Aorta (tissue), 5 donors: ENCODE results near the gene TLN1. TPM values are rescaled to one million over a fixed set of nuclear protein-coding genes. Genes with fewer than 3 reads are reported as not detected.
A peak's percentile ranks its signal among the peaks of the same experiment; 100 is the strongest.

ENCODE experiments used
- ATAC-seq: fragments of 200-7000 bp; cut with Tn5 transposase; one replicate; pipeline ENCODE4 v1.9.1; 2022; ENCODE audit warnings: moderate library complexity; ENCODE audit not compliant: low FRiP score
- DNase-seq, 2 donors: peaks; one replicate each; pipeline ENCODE4 v3.0.0-alpha.2; 2020
- H3K27ac ChIP-seq, 2 donors: one replicate each; pipeline ENCODE4 v1.5.1; 2013; ENCODE audit warnings: low read length in 2 of 2, mild to moderate bottlenecking in 2 of 2, moderate library complexity in 2 of 2, control low read depth in 1 of 2, inconsistent platforms in 1 of 2, low read depth in 1 of 2
- H3K27me3 ChIP-seq, 2 donors: one replicate each; pipeline ENCODE4 v1.6.1; 2013; ENCODE audit warnings: control low read depth in 1 of 2, low read length in 1 of 2, mild to moderate bottlenecking in 1 of 2, moderate library complexity in 1 of 2; ENCODE audit not compliant: insufficient read depth in 2 of 2, control insufficient read depth in 1 of 2
- H3K36me3 ChIP-seq, 2 donors: one replicate each; pipeline ENCODE4 v1.6.1; 2013; ENCODE audit warnings: control low read depth in 1 of 2, low read length in 1 of 2, mild to moderate bottlenecking in 1 of 2; ENCODE audit not compliant: insufficient read depth in 2 of 2, control insufficient read depth in 1 of 2
- H3K4me1 ChIP-seq, 2 donors: one replicate each; pipeline ENCODE4 v1.6.1; 2013; ENCODE audit warnings: low read length in 2 of 2, control low read depth in 1 of 2, mild to moderate bottlenecking in 1 of 2, moderate library complexity in 1 of 2; ENCODE audit not compliant: insufficient read depth in 2 of 2, control insufficient read depth in 1 of 2
- H3K4me3 ChIP-seq, 2 donors: one replicate each; pipeline ENCODE4 v1.5.1; 2013; ENCODE audit warnings: low read length in 2 of 2, control low read depth in 1 of 2, mild to moderate bottlenecking in 1 of 2
- H3K9me3 ChIP-seq: one replicate; pipeline ENCODE4 v1.6.1; 2013; ENCODE audit warnings: mild to moderate bottlenecking, low read length; ENCODE audit not compliant: control insufficient read depth
- WGBS, 2 donors: extraction: QIAGEN DNeasy Blood & Tissue Kit; methylation state at CpG; one replicate each; pipeline ENCODE4 v1.1.7; 2013; 5-methylcytosine and 5-hydroxymethylcytosine counted together
- intact Hi-C, 2 donors: fragments of 100-400 bp; cut with DNase I; formaldehyde crosslinking; loops; one replicate each; pipeline versions ENCODE4 v1.14.2 to v1.15.0; 2022
- polyA plus RNA-seq, 2 donors: library from polyadenylated mRNA; stranded (reverse); fragments of 200-250 nt; gene quantifications; one replicate each; pipeline ENCODE4 v1.2.3, GENCODE V29; 2013
- total RNA-seq, 2 donors: library from RNA; stranded (reverse); fragmentation: NEBNext Ultra II Directional; extraction: Animal tissue kit (Norgen Biotek cat#: 25700); gene quantifications; one replicate each; pipeline ENCODE4 v1.2.1, GENCODE V29; 2021
- donor health status: healthy with polysubstance abuse.
- donor health status: Bipolar disorder and iron deficiency.
- donor health status: DM: no; HTN: no; CAD: no.
- donor health status: DM: no; HTN: no; CAD: no.
- donor health status: DM: yes; HTN: yes; CAD: no.

Gene TLN1
- total and polyA plus RNA-seq, 4 donors: 160 to 1,271 (median 558) TPM

GRCh38 chr9:35769763-35770162, 37.8 kb upstream of the TLN1 start:
- no peak overlapping the region for H3K4me3 ChIP-seq
- no peak for ATAC-seq
- no peaks in the 10 kb centered on the region for H3K36me3 ChIP-seq
- DNase-seq: no peak
- no peak overlapping the region for H3K27ac ChIP-seq
- H3K27me3 ChIP-seq: no peaks in the 10 kb centered on the region
- H3K9me3 ChIP-seq: no peaks in the 10 kb centered on the region
- intact Hi-C loops: no loop called here
- 97 to 98% methylated on average over 1 of the region's 1 CpG for WGBS, 2 donors
- H3K4me1 ChIP-seq: peaks cover 0 to 1% of the 10 kb centered on the region in 2 donors

GRCh38 chr9:35767458-35767857, 35.5 kb upstream of the TLN1 start:
- no peaks in the 10 kb centered on the region for H3K27me3 ChIP-seq
- no peaks in the 10 kb centered on the region for H3K9me3 ChIP-seq
- intact Hi-C loops: no loop called here
- H3K27ac ChIP-seq: no peak overlapping the region
- no peaks in the 10 kb centered on the region for H3K36me3 ChIP-seq
- peaks cover 0 to 1% of the 10 kb centered on the region in 2 donors for H3K4me1 ChIP-seq
- no peak for DNase-seq
- no peak for ATAC-seq
- WGBS, 2 donors: 90 to 92% methylated on average over 1 of the region's 1 CpG
- no peak overlapping the region for H3K4me3 ChIP-seq

DNA sequence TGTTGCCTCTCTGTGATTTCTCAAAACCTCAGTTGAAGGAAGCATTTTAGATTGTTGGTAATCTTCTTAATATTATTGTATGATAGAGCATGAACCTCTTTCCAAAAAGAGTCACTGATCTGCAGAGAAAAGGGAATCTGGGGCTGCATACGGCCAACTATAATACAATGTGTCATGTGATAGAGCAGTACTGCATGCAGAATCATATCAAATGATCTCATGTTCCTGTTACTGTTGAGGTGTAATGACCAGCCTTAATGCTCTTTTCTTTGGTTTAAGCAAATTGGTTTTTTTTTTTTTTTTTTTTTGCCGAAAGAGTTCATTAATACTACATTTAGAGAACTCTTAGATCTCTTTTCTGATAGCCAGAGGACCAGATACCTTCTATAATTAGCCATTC, 35.0 kb upstream of the TLN1 start:
- no peaks in the 10 kb centered on the region for H3K9me3 ChIP-seq
- no peaks in the 10 kb centered on the region for H3K36me3 ChIP-seq
- 84 to 91% methylated on average over 2 of the region's 2 CpGs for WGBS, 2 donors
- no peak overlapping the region for H3K4me3 ChIP-seq
- intact Hi-C loops: no loop called here
- H3K27me3 ChIP-seq: no peaks in the 10 kb centered on the region
- DNase-seq (no peak), ATAC-seq (no peak)
- H3K4me1 ChIP-seq: peaks cover 0 to 1% of the 10 kb centered on the region in 2 donors
- no peak overlapping the region for H3K27ac ChIP-seq

- Histone ChIP-seq H3K27ac (no peak overlapping the region), H3K4me3 (no peak overlapping the region), H3K9me3 (no peaks in the 10 kb centered on the region), H3K27me3 (no peaks in the 10 kb centered on the region), H3K36me3 (no peaks in the 10 kb centered on the region), H3K4me1 (no peaks in the 10 kb centered on the region)
- intact Hi-C loops: no loop called here
- ATAC-seq (no peak), DNase-seq (no peak)
- WGBS, 2 donors: 96 to 100% methylated on average over 1 of the region's 1 CpG
Measured at GRCh38 chr9:35763803-35764202, 31.8 kb upstream of the TLN1 start.

DNA sequence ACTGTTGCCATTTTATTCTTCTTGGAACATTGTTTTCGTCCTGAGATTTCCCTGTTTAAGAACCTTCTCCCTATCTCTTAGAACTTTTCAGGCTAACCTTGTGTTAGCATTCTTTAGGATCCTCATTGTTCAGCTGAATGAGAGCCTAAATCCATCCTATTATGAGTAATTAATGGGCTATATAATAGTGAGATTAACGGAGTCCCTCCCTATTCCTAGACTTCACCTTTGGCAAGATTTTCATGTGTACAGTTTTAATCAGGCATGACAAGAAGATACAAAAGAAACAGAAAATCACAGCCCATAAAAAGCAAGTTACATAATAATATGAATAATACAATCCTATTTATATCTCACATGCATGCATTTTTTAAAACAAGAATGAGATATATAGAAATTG, 31.2 kb upstream of the TLN1 start:
- intact Hi-C loops: no loop called here
- Histone ChIP-seq H3K4me1 (no peaks in the 10 kb centered on the region), H3K9me3 (no peaks in the 10 kb centered on the region), H3K27me3 (no peaks in the 10 kb centered on the region), H3K36me3 (no peaks in the 10 kb centered on the region), H3K4me3 (no peak overlapping the region), H3K27ac (no peak overlapping the region)
- ATAC-seq: no peak
- no peak for DNase-seq
- WGBS, 2 donors: 91 to 92% methylated on average over 2 of the region's 2 CpGs

- H3K4me3 ChIP-seq: no peak overlapping the region
- no peaks in the 10 kb centered on the region for H3K36me3 ChIP-seq
- intact Hi-C loops: no loop called here
- no peaks in the 10 kb centered on the region for H3K9me3 ChIP-seq
- WGBS, 2 donors: 20 to 31% methylated on average over 2 of the region's 2 CpGs
- H3K27ac ChIP-seq: peak overlapping the region in 1 of 2 donors; percentile 40
- DNase-seq (peak in 1 of 2 donors; percentile 68), ATAC-seq (no peak)
- H3K27me3 ChIP-seq: no peaks in the 10 kb centered on the region
- no peaks in the 10 kb centered on the region for H3K4me1 ChIP-seq
Measured at GRCh38 chr9:35760651-35761050, 28.7 kb upstream of the TLN1 start.

DNA sequence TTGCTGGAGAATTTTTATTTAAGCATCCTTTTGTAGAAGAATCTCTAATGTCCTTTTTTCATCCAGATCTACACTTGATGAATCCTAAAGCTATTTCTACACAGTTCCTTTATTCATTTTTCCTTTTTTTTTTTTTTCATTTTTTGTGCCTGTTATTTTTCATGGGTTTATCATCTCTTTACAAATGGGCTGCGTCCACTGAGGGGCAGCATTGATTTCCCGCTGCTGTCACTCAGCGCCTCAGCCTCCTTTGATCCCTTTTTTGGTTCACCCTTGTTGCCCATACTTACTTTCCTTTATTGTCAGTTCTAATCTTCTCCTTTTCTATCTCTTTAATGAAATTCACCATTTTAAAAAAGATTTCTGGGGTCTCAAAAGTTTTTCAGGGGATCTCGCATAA, 27.8 kb upstream of the TLN1 start:
- Histone ChIP-seq H3K9me3 (no peaks in the 10 kb centered on the region), H3K36me3 (no peaks in the 10 kb centered on the region), H3K27ac (no peak overlapping the region), H3K4me3 (no peak overlapping the region), H3K4me1 (no peaks in the 10 kb centered on the region), H3K27me3 (no peaks in the 10 kb centered on the region)
- 97% methylated on average over 4 of the region's 4 CpGs for WGBS, 2 donors
- intact Hi-C loops: no loop called here
- ATAC-seq (no peak), DNase-seq (no peak)

DNA sequence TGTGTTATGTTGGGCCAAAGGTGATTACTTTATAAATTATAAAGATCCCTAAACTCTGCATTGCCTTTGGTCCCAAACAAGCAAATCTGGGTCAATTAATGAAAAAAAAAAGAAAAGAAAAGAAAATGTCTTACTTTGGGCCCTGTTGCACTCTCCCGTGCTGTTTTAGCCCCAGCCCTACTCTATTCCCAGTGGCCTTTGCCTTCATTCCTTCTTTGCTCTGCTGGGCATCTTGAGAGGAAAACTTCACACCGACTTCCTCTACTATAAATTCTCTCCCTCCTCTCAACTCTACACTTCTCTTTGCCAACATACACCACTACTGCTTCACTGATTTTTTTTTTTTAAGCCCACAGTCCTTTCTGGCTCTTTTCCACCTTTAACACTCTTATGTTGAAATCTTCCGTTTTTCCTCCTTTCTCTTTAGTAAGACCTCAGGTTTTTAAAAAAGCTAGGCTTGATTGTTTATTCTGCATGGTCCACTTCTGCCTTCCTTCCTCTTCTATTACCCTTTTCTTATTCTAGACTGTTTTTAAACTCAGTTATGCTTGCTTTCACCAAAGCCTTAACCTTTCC, 26.6 kb upstream of the TLN1 start:
- Histone ChIP-seq H3K27me3 (no peaks in the 10 kb centered on the region), H3K27ac (peak overlapping the region in 1 of 2 donors; percentile 72), H3K4me1 (no peaks in the 10 kb centered on the region), H3K9me3 (no peaks in the 10 kb centered on the region), H3K4me3 (no peak overlapping the region), H3K36me3 (no peaks in the 10 kb centered on the region)
- DNase-seq (no peak), ATAC-seq (peak; percentile 65)
- WGBS, 2 donors: 0 to 2% methylated on average over 3 of the region's 3 CpGs
- intact Hi-C loops: no loop called here

- Histone ChIP-seq H3K4me3 (no peak overlapping the region), H3K9me3 (no peaks in the 10 kb centered on the region), H3K27ac (peak overlapping the region in 1 of 2 donors; percentile 72), H3K27me3 (no peaks in the 10 kb centered on the region), H3K4me1 (no peaks in the 10 kb centered on the region), H3K36me3 (peaks cover 0 to under 1% of the 10 kb centered on the region in 2 donors)
- no peak for ATAC-seq
- no peak for DNase-seq
- intact Hi-C loops: no loop called here
Measured at GRCh38 chr9:35757892-35758275, 25.9 kb upstream of the TLN1 start.
